WERI-Rb-1 (cell line): ENCODE data around the gene ZDHHC3.

Source experiments
- DNase-seq: peaks from one replicate; pipeline ENCODE4 v3.0.0-alpha.2; 2020
- H3K27ac ChIP-seq: fragments of 250-450 bp; sonication (Bioruptor Pico); 2 replicates; pipeline ENCODE4 v1.5.1; 2020; ENCODE audit warnings: mild to moderate bottlenecking, moderate library complexity
- H3K27me3 ChIP-seq: fragments of 250-450 bp; sonication (Bioruptor Pico); 2 replicates; pipeline ENCODE4 v1.5.1; 2021; ENCODE audit warnings: mild to moderate bottlenecking, low read depth, moderate library complexity; ENCODE audit not compliant: insufficient read depth, severe bottlenecking
- H3K36me3 ChIP-seq: fragments of 250-450 bp; sonication (Bioruptor Pico); 2 replicates; pipeline ENCODE4 v1.5.1; 2020; ENCODE audit warnings: mild to moderate bottlenecking, moderate library complexity
- H3K4me3 ChIP-seq: 2 replicates; pipeline ENCODE4 v1.5.1; 2011; ENCODE audit warnings: low read depth, mild to moderate bottlenecking, control low read depth, low read length
- H3K9me3 ChIP-seq: fragments of 250-450 bp; sonication (Bioruptor Pico); 2 replicates; pipeline ENCODE4 v1.5.1; 2021; ENCODE audit warnings: mild to moderate bottlenecking, moderate library complexity; ENCODE audit not compliant: severe bottlenecking
- TF ChIP-seq, protein P1 (sequence below): IDR thresholded peaks from 2 replicates; pipeline ENCODE4 v1.5.1; 2011; ENCODE audit warnings: low read depth, mild to moderate bottlenecking, control low read depth, inconsistent platforms, low read length

ZDHHC3 gene

DNA sequence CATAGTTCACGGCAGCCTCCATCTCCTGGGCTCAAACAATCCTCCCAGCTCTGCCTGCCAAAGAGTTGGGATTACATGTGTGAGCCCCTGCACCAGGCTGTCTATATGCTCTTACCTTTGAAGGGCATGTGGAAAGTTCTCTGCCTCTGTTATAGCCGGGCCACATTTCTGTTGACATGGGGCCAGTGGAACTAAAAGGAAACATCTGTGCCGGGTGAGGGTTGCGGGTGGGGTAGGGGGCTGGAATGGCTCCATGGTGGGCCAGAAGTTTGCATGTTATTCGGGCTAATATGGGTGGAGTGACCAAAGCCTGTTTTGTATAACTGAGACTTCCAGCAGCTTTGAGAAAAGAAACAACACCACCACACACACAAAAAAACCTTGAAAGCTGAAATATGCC lies 41.8 kb upstream of the ZDHHC3 start:
- Histone ChIP-seq H3K36me3 (peaks cover 10% of the 10 kb centered on the region), H3K9me3 (no peaks in the 10 kb centered on the region), H3K4me3 (no peak overlapping the region), H3K27ac (no peak overlapping the region), H3K27me3 (no peaks in the 10 kb centered on the region)
- DNase-seq, result no peak
- TF ChIP-seq, protein P1, sequence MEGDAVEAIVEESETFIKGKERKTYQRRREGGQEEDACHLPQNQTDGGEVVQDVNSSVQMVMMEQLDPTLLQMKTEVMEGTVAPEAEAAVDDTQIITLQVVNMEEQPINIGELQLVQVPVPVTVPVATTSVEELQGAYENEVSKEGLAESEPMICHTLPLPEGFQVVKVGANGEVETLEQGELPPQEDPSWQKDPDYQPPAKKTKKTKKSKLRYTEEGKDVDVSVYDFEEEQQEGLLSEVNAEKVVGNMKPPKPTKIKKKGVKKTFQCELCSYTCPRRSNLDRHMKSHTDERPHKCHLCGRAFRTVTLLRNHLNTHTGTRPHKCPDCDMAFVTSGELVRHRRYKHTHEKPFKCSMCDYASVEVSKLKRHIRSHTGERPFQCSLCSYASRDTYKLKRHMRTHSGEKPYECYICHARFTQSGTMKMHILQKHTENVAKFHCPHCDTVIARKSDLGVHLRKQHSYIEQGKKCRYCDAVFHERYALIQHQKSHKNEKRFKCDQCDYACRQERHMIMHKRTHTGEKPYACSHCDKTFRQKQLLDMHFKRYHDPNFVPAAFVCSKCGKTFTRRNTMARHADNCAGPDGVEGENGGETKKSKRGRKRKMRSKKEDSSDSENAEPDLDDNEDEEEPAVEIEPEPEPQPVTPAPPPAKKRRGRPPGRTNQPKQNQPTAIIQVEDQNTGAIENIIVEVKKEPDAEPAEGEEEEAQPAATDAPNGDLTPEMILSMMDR, result no peak

DNA sequence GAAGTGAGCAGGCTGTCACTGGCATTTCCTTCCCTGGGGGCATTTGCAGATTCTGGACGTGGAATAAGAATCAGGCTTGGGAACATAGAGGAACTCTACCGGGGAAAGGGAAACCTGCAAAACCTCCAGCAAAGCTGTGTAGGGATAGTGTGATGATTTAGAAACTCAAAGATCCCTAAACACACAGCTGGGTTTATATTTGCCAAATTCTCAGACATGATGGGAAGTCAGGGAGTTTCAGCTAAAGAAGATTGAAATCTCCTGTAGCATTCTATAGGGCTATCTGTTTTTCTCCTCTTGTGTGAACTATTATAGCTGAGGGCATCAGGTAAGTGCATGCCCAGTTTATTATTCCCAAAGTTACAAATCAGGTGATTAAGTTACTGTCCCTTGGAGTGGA lies 40.9 kb upstream of the ZDHHC3 start:
- Histone ChIP-seq H3K9me3 (no peaks in the 10 kb centered on the region), H3K36me3 (peaks cover 17% of the 10 kb centered on the region), H3K27me3 (no peaks in the 10 kb centered on the region), H3K4me3 (no peak overlapping the region), H3K27ac (no peak overlapping the region)
- DNase-seq, result no peak
- TF ChIP-seq, protein P1, result no peak

DNA sequence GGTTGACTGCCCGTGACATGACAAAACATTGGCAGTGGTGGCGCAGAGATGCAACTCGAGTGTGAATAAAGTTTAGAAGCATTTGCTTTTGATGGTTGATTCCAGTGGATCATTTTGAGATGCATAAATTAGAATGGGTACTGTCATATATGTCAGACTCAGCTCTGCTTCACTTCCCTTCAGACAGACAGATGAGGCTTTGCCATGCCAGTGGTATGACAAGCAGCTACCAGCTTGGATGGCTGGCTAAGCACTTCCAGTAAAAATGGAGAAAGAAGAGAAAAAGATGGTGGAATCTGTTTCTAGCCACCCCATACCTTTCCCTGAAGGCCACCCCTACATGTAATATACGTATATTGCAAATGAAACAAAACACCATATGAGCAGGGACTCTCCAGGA lies 36.6 kb upstream of the ZDHHC3 start:
- no peak overlapping the region for H3K4me3 ChIP-seq
- no peak for DNase-seq
- H3K27me3 ChIP-seq, result no peaks in the 10 kb centered on the region
- H3K9me3 ChIP-seq, result no peaks in the 10 kb centered on the region
- TF ChIP-seq, protein P1, result no peak
- no peak overlapping the region for H3K27ac ChIP-seq
- H3K36me3 ChIP-seq, result peaks cover 40% of the 10 kb centered on the region

DNA sequence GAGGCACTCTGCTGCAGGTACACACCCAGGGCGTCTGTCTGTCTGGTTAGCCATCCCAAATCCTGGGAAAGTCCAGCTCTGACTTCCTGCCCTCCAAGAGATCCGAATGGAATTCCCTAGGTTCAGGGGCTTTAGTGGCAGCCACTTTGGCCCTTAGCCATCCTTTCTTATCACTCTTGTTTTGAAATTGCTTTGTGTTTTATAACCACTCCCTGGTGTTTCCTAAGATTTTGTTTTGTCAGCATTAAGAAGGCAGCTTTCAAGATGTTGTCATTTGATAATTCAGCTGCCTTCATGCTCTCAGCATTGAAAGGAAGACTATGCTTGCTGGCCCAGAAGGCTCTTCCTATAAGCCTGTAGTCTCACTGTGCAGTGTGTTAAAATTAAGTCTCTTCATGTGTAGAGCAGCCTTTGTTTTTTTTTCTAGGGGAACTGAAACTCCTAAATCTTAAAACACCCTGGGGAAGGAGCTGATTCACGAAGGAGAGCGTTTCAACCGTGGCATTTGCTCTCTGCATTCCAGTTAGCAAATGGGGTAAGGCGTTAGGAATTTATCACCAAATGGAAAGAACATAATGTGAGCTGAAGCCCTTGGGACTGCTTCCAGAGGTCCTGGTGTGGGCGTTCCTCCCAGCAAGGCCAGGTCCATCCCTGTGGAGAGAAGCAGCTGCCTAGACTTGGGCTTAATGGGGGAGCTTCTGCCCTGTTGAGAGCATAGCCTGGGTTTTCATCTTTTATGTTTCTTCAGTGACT lies 36.0 kb upstream of the ZDHHC3 start:
- Histone ChIP-seq H3K4me3 (no peak overlapping the region), H3K36me3 (peaks cover 46% of the 10 kb centered on the region), H3K27me3 (no peaks in the 10 kb centered on the region), H3K27ac (no peak overlapping the region), H3K9me3 (no peaks in the 10 kb centered on the region)
- TF ChIP-seq, protein P1, result no peak
- DNase-seq, result no peak

DNA sequence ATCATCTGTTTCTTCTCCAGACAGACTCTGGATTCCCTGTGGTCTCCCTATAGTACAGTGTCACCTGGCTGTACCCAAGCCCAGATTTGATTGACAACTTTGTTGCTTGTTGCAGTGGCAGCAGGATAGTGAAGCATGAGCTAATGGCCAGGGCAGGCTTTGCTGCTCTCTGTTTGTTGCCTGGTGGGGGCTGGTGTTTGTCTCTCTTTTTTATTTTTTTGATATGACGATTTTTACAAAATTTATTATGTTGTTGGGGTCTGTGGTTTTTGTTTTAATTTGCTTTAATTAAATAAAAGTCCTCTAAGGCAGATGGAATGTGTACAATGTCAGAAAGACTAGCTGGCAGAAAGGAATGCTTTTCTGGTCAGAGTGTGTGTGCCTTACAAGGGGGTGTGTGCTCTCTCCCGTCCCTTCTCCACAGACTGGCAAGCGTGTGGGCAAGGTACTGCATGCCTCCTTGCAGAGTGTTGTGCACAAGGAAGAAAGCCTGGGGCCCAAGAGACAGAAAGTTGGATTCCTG lies 34.9 kb upstream of the ZDHHC3 start:
- Histone ChIP-seq H3K27ac (no peak overlapping the region), H3K27me3 (no peaks in the 10 kb centered on the region), H3K9me3 (no peaks in the 10 kb centered on the region), H3K4me3 (no peak overlapping the region), H3K36me3 (peaks cover 48% of the 10 kb centered on the region)
- TF ChIP-seq, protein P1, result no peak
- no peak for DNase-seq

DNA sequence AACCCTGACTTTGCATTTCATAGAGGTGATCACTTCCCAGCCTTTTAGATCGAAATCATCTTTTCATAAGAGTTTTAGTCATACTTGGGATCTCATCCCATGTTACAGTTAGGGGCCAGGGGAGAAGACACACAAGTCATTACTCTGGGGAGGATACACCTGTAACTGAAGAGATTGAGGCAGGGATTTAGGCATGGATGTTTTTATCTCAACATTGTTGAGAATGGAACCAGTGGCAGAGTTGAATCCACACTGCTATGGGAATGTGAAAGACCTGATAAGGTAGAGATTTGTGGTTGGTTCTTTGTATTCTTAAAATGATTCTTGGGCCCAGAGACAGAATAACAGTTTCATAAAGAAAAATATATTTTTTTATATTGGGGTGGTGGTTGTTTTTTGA lies 33.9 kb upstream of the ZDHHC3 start:
- no peaks in the 10 kb centered on the region for H3K27me3 ChIP-seq
- no peak for DNase-seq
- H3K4me3 ChIP-seq, result no peak overlapping the region
- peaks cover 56% of the 10 kb centered on the region for H3K36me3 ChIP-seq
- no peaks in the 10 kb centered on the region for H3K9me3 ChIP-seq
- no peak overlapping the region for H3K27ac ChIP-seq
- TF ChIP-seq, protein P1, result no peak
